Right lobe of liver (tissue), 6 donors: ENCODE data around the gene GRIK1. TPM values are rescaled to one million over a fixed set of nuclear protein-coding genes. Genes with fewer than 3 reads are reported as not detected.

Source experiments
- ATAC-seq, 4 donors: fragments of 200-7000 bp; cut with Tn5 transposase; one replicate each; pipeline ENCODE4 v1.9.1; 2020; ENCODE audit warnings: mild to moderate bottlenecking in 4 of 4, moderate library complexity in 4 of 4
- DNase-seq, 3 donors: peaks; one replicate each; pipeline ENCODE4 v3.0.0-alpha.2; 2020
- H3K27ac ChIP-seq, 3 donors: fragments of 200-600 bp; one replicate each; pipeline ENCODE4 v1.8.0; 2022
- H3K27me3 ChIP-seq, 2 donors: fragments of 200-600 bp; one replicate each; pipeline ENCODE4 v1.8.0; 2022
- H3K36me3 ChIP-seq, 4 donors: fragments of 200-600 bp; sonication (generic) in 1 of 4; one replicate each; pipeline versions ENCODE4 v1.5.1 to v1.8.0; 2017 to 2022; ENCODE audit warnings: control low read depth in 1 of 4
- H3K4me1 ChIP-seq, 4 donors: fragments of 200-600 bp; sonication (generic) in 1 of 4; one replicate each; pipeline versions ENCODE4 v1.5.1 to v1.8.0; 2017 to 2022; ENCODE audit warnings: control low read depth in 1 of 4
- H3K4me3 ChIP-seq, 3 donors: fragments of 200-600 bp; one replicate each; pipeline ENCODE4 v1.8.0; 2022
- H3K9me3 ChIP-seq, 4 donors: fragments of 200-600 bp; sonication (generic) in 1 of 4; one replicate each; pipeline versions ENCODE4 v1.5.1 to v1.8.0; 2017 to 2022; ENCODE audit warnings: control low read depth in 1 of 4
- CTCF ChIP-seq, 4 donors: fragments of 200-600 bp in 3 of 4; fragments of 450-650 bp in 1 of 4; IDR thresholded peaks; one replicate each; pipeline versions ENCODE4 v1.5.1 to v1.8.0; 2016 to 2022; ENCODE audit warnings: antibody characterized with exemption in 4 of 4, mild to moderate bottlenecking in 2 of 4
- POLR2A ChIP-seq: fragments of 450-650 bp; IDR thresholded peaks from one replicate; pipeline ENCODE4 v1.6.1; 2017; ENCODE audit warnings: antibody characterized with exemption, mild to moderate bottlenecking
- WGBS: methylation state at CpG from one replicate; pipeline ENCODE4 v1.1.6; 2018; ENCODE audit warnings: low coverage, low lambda C conversion rate; ENCODE audit not compliant: insufficient coverage; ENCODE audit errors: missing lambda C conversion rate; 5-methylcytosine and 5-hydroxymethylcytosine counted together
- intact Hi-C, 2 donors: fragments of 100-400 bp; cut with DNase I; formaldehyde crosslinking; loops; one replicate each; pipeline versions ENCODE4 v1.11.2 to v1.14.1; 2022
- total RNA-seq, 6 experiments: library from RNA; depleted of rRNA in 2 of 6; stranded (reverse); fragments of >200 nt in 2 of 6; fragmentation: NEBNext Ultra II Directional in 3 of 6; extraction: Animal tissue kit (Norgen Biotek cat#: 25700) in 3 of 6; gene quantifications; one replicate each; pipeline versions ENCODE4 v1.1.0 to v1.2.4, GENCODE V29; 2016 to 2023
- donor health status: DM: no; HTN: yes; CAD: no.
- donor health status: DM: no; HTN: no; CAD: no.
- donor health status: DM: no; HTN: no; CAD: no.
- donor health status: DM: no; HTN: yes; CAD: no.
- donor health status: DM: no; HTN: yes; CAD: no.

GRIK1 gene
- total RNA-seq, 6 experiments from 2014 or later: not detected

GRCh38 chr21:29585462-29585861 is 354.3 kb downstream of the GRIK1 start:
- Histone ChIP-seq H3K27me3 (no peaks in the 10 kb centered on the region), H3K4me3 (no peak overlapping the region), H3K36me3 (no peaks in the 10 kb centered on the region), H3K27ac (no peak overlapping the region), H3K9me3 (no peaks in the 10 kb centered on the region), H3K4me1 (no peaks in the 10 kb centered on the region)
- intact Hi-C loops: no loop called here
- WGBS: 57% methylated on average over 3 of the region's 3 CpGs
- DNase-seq: no peak
- ATAC-seq: peak in 2 of 4 donors; percentile 11 to 27
- no peak for TF ChIP-seq CTCF (IDR thresholded peaks at IDR 0.05)
- no peak for TF ChIP-seq POLR2A

- no peaks in the 10 kb centered on the region for H3K9me3 ChIP-seq
- DNase-seq (no peak), ATAC-seq (no peak)
- no peaks in the 10 kb centered on the region for H3K27me3 ChIP-seq
- 77% methylated on average over 2 of the region's 2 CpGs for WGBS
- no peak overlapping the region for H3K27ac ChIP-seq
- no peak for TF ChIP-seq CTCF (IDR thresholded peaks at IDR 0.05)
- no peak for TF ChIP-seq POLR2A
- intact Hi-C loops: no loop called here
- H3K36me3 ChIP-seq: no peaks in the 10 kb centered on the region
- no peaks in the 10 kb centered on the region for H3K4me1 ChIP-seq
- H3K4me3 ChIP-seq: no peak overlapping the region
These were observed 356.3 kb downstream of the GRIK1 start for GRCh38 chr21:29583424-29583924.

- DNase-seq: no peak
- no peak for ATAC-seq
- WGBS: 79% methylated on average over 2 of the region's 5 CpGs
These were observed 356.9 kb downstream of the GRIK1 start for GRCh38 chr21:29582855-29583254.

GRCh38 chr21:29581393-29581792 is 358.4 kb downstream of the GRIK1 start:
- Histone ChIP-seq H3K9me3 (no peaks in the 10 kb centered on the region), H3K36me3 (no peaks in the 10 kb centered on the region), H3K4me1 (no peaks in the 10 kb centered on the region), H3K4me3 (no peak overlapping the region), H3K27ac (no peak overlapping the region), H3K27me3 (no peaks in the 10 kb centered on the region)
- DNase-seq (no peak), ATAC-seq (no peak)
- intact Hi-C loops: no loop called here
- TF ChIP-seq CTCF (IDR thresholded peaks at IDR 0.05): no peak
- no peak for TF ChIP-seq POLR2A
- 59% methylated on average over 5 of the region's 5 CpGs for WGBS

More at GRCh38 chr21:29582855-29583254, 356.9 kb downstream of the GRIK1 start:
- no peak overlapping the region for H3K4me3 ChIP-seq
- H3K4me1 ChIP-seq: no peaks in the 10 kb centered on the region
- TF ChIP-seq POLR2A (no peak), CTCF (IDR thresholded peaks at IDR 0.05) (no peak)
- no peaks in the 10 kb centered on the region for H3K36me3 ChIP-seq
- no peaks in the 10 kb centered on the region for H3K9me3 ChIP-seq
- intact Hi-C loops: no loop called here
- no peak overlapping the region for H3K27ac ChIP-seq
- no peaks in the 10 kb centered on the region for H3K27me3 ChIP-seq
